Parathyroid adenoma (tissue), 2 donors: ENCODE data around the gene NOSIP.
A peak's percentile ranks its signal among the peaks of the same experiment; 100 is the strongest.
"Not testable (repeated sequence)": the region's sequence is repeated elsewhere in the genome, so short reads cannot be mapped to it uniquely, and the experiment has no call there.

Experiments
- H2AFZ ChIP-seq: fragments of 300-600 bp; sonication (generic); one replicate; pipeline ENCODE4 v1.7.0; 2017; ENCODE audit warnings: antibody characterized with exemption, mild to moderate bottlenecking
- H3K27ac ChIP-seq: fragments of 300-600 bp; sonication (generic); one replicate; pipeline ENCODE4 v1.7.0; 2017
- H3K27me3 ChIP-seq: fragments of 300-600 bp; sonication (generic); one replicate; pipeline ENCODE4 v1.7.0; 2017; ENCODE audit warnings: low read length; ENCODE audit not compliant: control insufficient read depth, insufficient read depth
- H3K36me3 ChIP-seq: fragments of 300-600 bp; sonication (generic); one replicate; pipeline ENCODE4 v1.7.0; 2017; ENCODE audit warnings: low read length; ENCODE audit not compliant: control insufficient read depth, insufficient read depth
- H3K4me1 ChIP-seq: fragments of 300-600 bp; sonication (generic); one replicate; pipeline ENCODE4 v1.7.0; 2017; ENCODE audit warnings: control low read depth
- H3K4me2 ChIP-seq: fragments of 300-600 bp; sonication (generic); one replicate; pipeline ENCODE4 v1.7.0; 2017; ENCODE audit warnings: low read length
- H3K4me3 ChIP-seq: fragments of 300-600 bp; sonication (generic); one replicate; pipeline ENCODE4 v1.7.0; 2017; ENCODE audit warnings: low read depth, low read length
- H3K79me2 ChIP-seq: fragments of 300-600 bp; sonication (generic); one replicate; pipeline ENCODE4 v1.7.0; 2017; ENCODE audit warnings: control low read depth
- H3K9ac ChIP-seq: fragments of 300-600 bp; sonication (generic); one replicate; pipeline ENCODE4 v1.7.0; 2017; ENCODE audit warnings: mild to moderate bottlenecking
- H3K9me3 ChIP-seq: fragments of 300-600 bp; sonication (generic); one replicate; pipeline ENCODE4 v1.7.0; 2017; ENCODE audit warnings: low read length; ENCODE audit not compliant: control insufficient read depth
- CTCF ChIP-seq: fragments of 300-600 bp; sonication (generic); IDR thresholded peaks from one replicate; pipeline ENCODE4 v1.7.0; 2017; ENCODE audit warnings: antibody characterized with exemption, mild to moderate bottlenecking
- donor health status: primary hyperparathyroidism.

Gene NOSIP

GRCh38 chr19:49580264-49581006 lies at the start of gene NOSIP:
Gene NOSIP, minus strand, starts transcription at chr19:49580556. Its CDS starts 19,865 bp downstream, at chr19:49560691.
- Histone ChIP-seq H3K4me2 (peak within 1 kb of the TSS; percentile 84), H2AFZ (peak within 1 kb of the TSS; percentile 95), H3K9ac (peak within 1 kb of the TSS; percentile 55), H3K4me3 (peak within 1 kb of the TSS; percentile 88), H3K79me2 (peaks cover 25% of the 10 kb centered on the region), H3K36me3 (no peaks in the 10 kb centered on the region), H3K27me3 (no peaks in the 10 kb centered on the region), H3K27ac (peak within 1 kb of the TSS; percentile 73), H3K9me3 (no peaks in the 10 kb centered on the region), H3K4me1 (peaks cover 5% of the 10 kb centered on the region)
- no peak for TF ChIP-seq CTCF

- no peak overlapping the region for H3K27ac ChIP-seq
- no peak for TF ChIP-seq CTCF
- H3K9me3 ChIP-seq: no peaks in the 10 kb centered on the region
- H2AFZ ChIP-seq: no peak overlapping the region
- no peak overlapping the region for H3K4me2 ChIP-seq
- H3K36me3 ChIP-seq: no peaks in the 10 kb centered on the region
- peaks cover 6% of the 10 kb centered on the region for H3K4me1 ChIP-seq
- no peak overlapping the region for H3K9ac ChIP-seq
- H3K27me3 ChIP-seq: no peaks in the 10 kb centered on the region
- H3K79me2 ChIP-seq: no peaks in the 10 kb centered on the region
- no peak overlapping the region for H3K4me3 ChIP-seq
Observed at GRCh38 chr19:49629659-49630058, 49.3 kb upstream of the NOSIP start.

GRCh38 chr19:49626226-49626625 lies 45.9 kb upstream of the NOSIP start:
- peaks cover 4% of the 10 kb centered on the region for H3K79me2 ChIP-seq
- peaks cover 6% of the 10 kb centered on the region for H3K4me1 ChIP-seq
- no peak overlapping the region for H3K4me3 ChIP-seq
- H3K36me3 ChIP-seq: no peaks in the 10 kb centered on the region
- no peak overlapping the region for H3K27ac ChIP-seq
- no peak overlapping the region for H2AFZ ChIP-seq
- no peaks in the 10 kb centered on the region for H3K27me3 ChIP-seq
- H3K9me3 ChIP-seq: no peaks in the 10 kb centered on the region
- H3K9ac ChIP-seq: no peak overlapping the region
- no peak overlapping the region for H3K4me2 ChIP-seq
- no peak for TF ChIP-seq CTCF

GRCh38 chr19:49624967-49625910 lies 44.9 kb upstream of the NOSIP start:
- H3K4me3 ChIP-seq: no peak overlapping the region
- H3K27me3 ChIP-seq: no peaks in the 10 kb centered on the region
- no peaks in the 10 kb centered on the region for H3K4me1 ChIP-seq
- H3K9me3 ChIP-seq: no peaks in the 10 kb centered on the region
- no peak overlapping the region for H3K4me2 ChIP-seq
- H3K79me2 ChIP-seq: peaks cover 9% of the 10 kb centered on the region
- no peak overlapping the region for H3K9ac ChIP-seq
- H3K36me3 ChIP-seq: no peaks in the 10 kb centered on the region
- no peak overlapping the region for H2AFZ ChIP-seq
- no peak overlapping the region for H3K27ac ChIP-seq
- no peak for TF ChIP-seq CTCF

GRCh38 chr19:49617860-49618259 lies 37.5 kb upstream of the NOSIP start:
- not testable (repeated sequence) for H3K9ac ChIP-seq, H3K36me3 ChIP-seq, H3K4me2 ChIP-seq, H3K27ac ChIP-seq, H3K27me3 ChIP-seq, H3K4me1 ChIP-seq, H2AFZ ChIP-seq, H3K4me3 ChIP-seq, H3K9me3 ChIP-seq
- H3K79me2 ChIP-seq: peaks cover 37% of the 10 kb centered on the region
